ENCODE data around the gene TRAPPC3L.

GRCh38 chr6:116595247-116595646 lies 49.8 kb upstream of the TRAPPC3L start:
- TF ChIP-seq, protein P1, sequence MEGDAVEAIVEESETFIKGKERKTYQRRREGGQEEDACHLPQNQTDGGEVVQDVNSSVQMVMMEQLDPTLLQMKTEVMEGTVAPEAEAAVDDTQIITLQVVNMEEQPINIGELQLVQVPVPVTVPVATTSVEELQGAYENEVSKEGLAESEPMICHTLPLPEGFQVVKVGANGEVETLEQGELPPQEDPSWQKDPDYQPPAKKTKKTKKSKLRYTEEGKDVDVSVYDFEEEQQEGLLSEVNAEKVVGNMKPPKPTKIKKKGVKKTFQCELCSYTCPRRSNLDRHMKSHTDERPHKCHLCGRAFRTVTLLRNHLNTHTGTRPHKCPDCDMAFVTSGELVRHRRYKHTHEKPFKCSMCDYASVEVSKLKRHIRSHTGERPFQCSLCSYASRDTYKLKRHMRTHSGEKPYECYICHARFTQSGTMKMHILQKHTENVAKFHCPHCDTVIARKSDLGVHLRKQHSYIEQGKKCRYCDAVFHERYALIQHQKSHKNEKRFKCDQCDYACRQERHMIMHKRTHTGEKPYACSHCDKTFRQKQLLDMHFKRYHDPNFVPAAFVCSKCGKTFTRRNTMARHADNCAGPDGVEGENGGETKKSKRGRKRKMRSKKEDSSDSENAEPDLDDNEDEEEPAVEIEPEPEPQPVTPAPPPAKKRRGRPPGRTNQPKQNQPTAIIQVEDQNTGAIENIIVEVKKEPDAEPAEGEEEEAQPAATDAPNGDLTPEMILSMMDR (conservative IDR thresholded peaks at IDR 0.05; ENCODE audit: low read depth, low read length): no peak
- no peak for TF ChIP-seq EZH2 (IDR thresholded peaks at IDR 0.05; ENCODE audit: borderline replicate concordance, low read depth, low read length, poor library complexity, severe bottlenecking)

All from A673 (cell line).